PC-9 (cell line): ENCODE data around the gene ABL1. TPM values are rescaled to one million over a fixed set of nuclear protein-coding genes. Genes with fewer than 3 reads are reported as not detected.

Experiments used
- BruUV-seq: library from RNA; stranded (reverse); fragments of 400-500 nt; replicated peaks from 2 replicates; lab custom pipeline; 2021; lab: Mats Ljungman, UMichigan
- CTCF ChIA-PET: fragments of 300-600 bp; sonication (Branson Sonifier 250); formaldehyde crosslinking; loops from one replicate; lab custom pipeline; 2022; ENCODE audit warnings: antibody characterized with exemption; lab: Charles Lee
- POLR2A ChIA-PET: fragments of 300-600 bp; sonication (Branson Sonifier 250); formaldehyde crosslinking; loops from one replicate; lab custom pipeline; 2022; ENCODE audit warnings: antibody characterized with exemption; ENCODE audit not compliant: unreplicated experiment; lab: Charles Lee
- DNase-seq, 2 experiments: peaks; one replicate each; pipeline versions ENCODE4 v3.0.0 to v3.0.0-alpha.2; 2015 to 2022; ENCODE audit warnings: mixed read lengths in 1 of 2
- H2AFZ ChIP-seq: fragments of 200-600 bp; sonication (generic); 2 replicates; pipeline ENCODE4 v1.8.1; 2017; ENCODE audit warnings: antibody characterized with exemption
- H3F3A ChIP-seq: fragments of 200-600 bp; sonication (generic); 2 replicates; pipeline ENCODE4 v1.8.1; 2017; ENCODE audit warnings: antibody characterized with exemption, mild to moderate bottlenecking, low read depth; ENCODE audit not compliant: insufficient read depth
- H3K27ac ChIP-seq: fragments of 200-600 bp; sonication (generic); 2 replicates; pipeline ENCODE4 v1.6.1; 2016; ENCODE audit warnings: mixed run types
- H3K27me3 ChIP-seq: fragments of 200-600 bp; sonication (generic); 2 replicates; pipeline ENCODE4 v1.6.1; 2016; ENCODE audit warnings: low read depth, mixed run types; ENCODE audit not compliant: insufficient read depth
- H3K36me3 ChIP-seq: fragments of 200-600 bp; sonication (generic); 2 replicates; pipeline ENCODE4 v1.6.1; 2016; ENCODE audit warnings: low read depth, mixed run types
- H3K4me1 ChIP-seq: fragments of 200-600 bp; sonication (generic); replicated peaks from 2 replicates; pipeline ENCODE4 v1.6.1; 2016; ENCODE audit warnings: mixed run types; ENCODE audit not compliant: insufficient read depth
- H3K4me2 ChIP-seq: fragments of 200-600 bp; sonication (generic); 2 replicates; pipeline ENCODE4 v1.6.1; 2017; ENCODE audit warnings: mixed run types
- H3K4me3 ChIP-seq: fragments of 200-600 bp; sonication (generic); 2 replicates; pipeline ENCODE4 v1.6.1; 2016; ENCODE audit warnings: mixed run types
- H3K79me2 ChIP-seq: fragments of 200-600 bp; sonication (generic); 2 replicates; pipeline ENCODE4 v1.6.1; 2017; ENCODE audit warnings: low read depth, mixed run types
- H3K9me2 ChIP-seq: fragments of 200-600 bp; sonication (generic); 2 replicates; pipeline ENCODE4 v1.8.1; 2017; ENCODE audit warnings: mild to moderate bottlenecking; ENCODE audit not compliant: insufficient read depth
- H3K9me3 ChIP-seq: fragments of 200-600 bp; sonication (generic); 2 replicates; pipeline ENCODE4 v1.8.1; 2016; ENCODE audit warnings: low read depth; ENCODE audit not compliant: insufficient read depth
- H4K20me1 ChIP-seq: fragments of 200-600 bp; sonication (generic); 2 replicates; pipeline ENCODE4 v1.8.1; 2017; ENCODE audit not compliant: insufficient read depth
- CTCF ChIP-seq: fragments of 200-600 bp; sonication (generic); conservative IDR thresholded peaks from 2 replicates; pipeline ENCODE4 v1.6.1; 2017; ENCODE audit warnings: mixed run types, antibody characterized with exemption, mild to moderate bottlenecking, moderate library complexity
- EZH2 ChIP-seq: fragments of 200-600 bp; sonication (generic); IDR thresholded peaks from 2 replicates; pipeline ENCODE4 v1.8.0; 2017; ENCODE audit warnings: antibody characterized with exemption, low read depth
- intact Hi-C: fragments of 100-400 bp; cut with micrococcal nuclease; formaldehyde crosslinking; loops from one replicate; pipeline ENCODE4 v1.10.0; 2022; ENCODE audit not compliant: unreplicated experiment
- total RNA-seq: library from RNA; stranded (reverse); gene quantifications from 2 replicates; pipeline ENCODE4 v1.2.3, GENCODE V29; 2021

Gene ABL1
- total RNA-seq, 1 experiment from 2014 or later, result 54.8 TPM

GRCh38 chr9:130895038-130895437 lies 60.0 kb downstream of the ABL1 start:
- no TSS peak for BruUV-seq
- ChIA-PET CTCF (no interaction called here), POLR2A (no interaction called here)
- Histone ChIP-seq H3K9me2 (no peaks in the 10 kb centered on the region), H3K4me3 (no peak overlapping the region), H3K79me2 (no peaks in the 10 kb centered on the region), H3K27ac (no peak overlapping the region), H3K4me2 (no peak overlapping the region), H3K4me1 (no peaks in the 10 kb centered on the region), H3K36me3 (no peaks in the 10 kb centered on the region), H2AFZ (no peak overlapping the region), H3K27me3 (0 out of 2 replicates have a peak, but pooled peaks cover 5% of the 10 kb centered on the region), H4K20me1 (no peaks in the 10 kb centered on the region), H3K9me3 (no peaks in the 10 kb centered on the region), H3F3A (no peaks in the 10 kb centered on the region)
- intact Hi-C loops, result loop anchor here (5.0 kb wide), 1 partner anchor 42 kb away; the partner anchor contains the start of gene FIBCD1
- TF ChIP-seq CTCF (no peak), EZH2 (no peak)
- DNase-seq, result no peak

GRCh38 chr9:130895481-130896232 lies 60.6 kb downstream of the ABL1 start:
- DNase-seq, result no peak
- no peak overlapping the region for H2AFZ ChIP-seq
- no peaks in the 10 kb centered on the region for H3K9me3 ChIP-seq
- H3K4me3 ChIP-seq, result no peak overlapping the region
- H4K20me1 ChIP-seq, result no peaks in the 10 kb centered on the region
- H3K4me1 ChIP-seq, result no peaks in the 10 kb centered on the region
- ChIA-PET POLR2A (no interaction called here), CTCF (no interaction called here)
- no peaks in the 10 kb centered on the region for H3K36me3 ChIP-seq
- H3K4me2 ChIP-seq, result no peak overlapping the region
- no TSS peak for BruUV-seq
- intact Hi-C loops, result loop anchor here (5.0 kb wide), 1 partner anchor 42 kb away; the partner anchor contains the start of gene FIBCD1
- no peaks in the 10 kb centered on the region for H3K9me2 ChIP-seq
- H3F3A ChIP-seq, result no peaks in the 10 kb centered on the region
- TF ChIP-seq CTCF (no peak), EZH2 (no peak)
- H3K79me2 ChIP-seq, result no peaks in the 10 kb centered on the region
- peaks cover 11% of the 10 kb centered on the region; the same call in 1 of the 2 replicates for H3K27me3 ChIP-seq
- no peak overlapping the region for H3K27ac ChIP-seq

- POLR2A ChIA-PET, result interaction anchor here (0.6 kb wide), 1 partner anchor 21 kb away, joined by 6 read pairs; no protein-coding TSS in a partner anchor
- Histone ChIP-seq H3K9me3 (no peaks in the 10 kb centered on the region), H3K27me3 (peaks cover 17% of the 10 kb centered on the region), H3K36me3 (no peaks in the 10 kb centered on the region), H2AFZ (no peak within 1 kb of the TSS), H3K4me3 (no peak within 1 kb of the TSS), H4K20me1 (no peaks in the 10 kb centered on the region), H3F3A (no peaks in the 10 kb centered on the region), H3K4me1 (no peaks in the 10 kb centered on the region), H3K4me2 (no peak within 1 kb of the TSS), H3K79me2 (no peaks in the 10 kb centered on the region), H3K9me2 (no peaks in the 10 kb centered on the region), H3K27ac (no peak within 1 kb of the TSS)
- TF ChIP-seq EZH2 (no peak), CTCF (no peak)
- no peak for DNase-seq
- CTCF ChIA-PET, result no interaction called here
- intact Hi-C loops, result loop anchor here (5.0 kb wide), 1 partner anchor 41 kb away; the partner anchor contains the start of gene FIBCD1
- no TSS peak for BruUV-seq
Observed at GRCh38 chr9:130896233-130897014, 61.4 kb downstream of the ABL1 start, which contains the start of gene QRFP. QRFP (minus strand) TSS chr9:130896812; CDS start chr9:130893838, 2,974 bp downstream.
